Activated naive CD8-positive, alpha-beta T cell treated with anti-CD3 and anti-CD28 coated beads, Interleukin-2, amount 10 ng/mL, durations not matched to agents 7 days and 5 days (primary cell): ENCODE measurements around the gene CRYAA. TPM values are rescaled to one million over a fixed set of nuclear protein-coding genes. Genes with fewer than 3 reads are reported as not detected.

Source experiments
- ATAC-seq: fragments of 150-1000 bp; cut with Tn5 transposase; one replicate; pipeline ENCODE4 v1.10.0; 2021; ENCODE audit warnings: low read depth, moderate library complexity
- POLR2A ChIA-PET: fragments of 350-600 bp; sonication (Branson Sonifier 250); formaldehyde crosslinking; loops from one replicate; lab custom pipeline; 2021; ENCODE audit warnings: antibody characterized with exemption; lab: Charles Lee
- DNase-seq: peaks from one replicate; pipeline ENCODE4 v3.0.0; 2021
- H3K27ac Mint-ChIP-seq: one replicate; pipeline ENCODE4 v1.8.0; 2022; ENCODE audit warnings: mild to moderate bottlenecking, mixed read lengths
- H3K27me3 Mint-ChIP-seq: one replicate; pipeline ENCODE4 v1.8.0; 2022; ENCODE audit warnings: mild to moderate bottlenecking, moderate library complexity, mixed read lengths
- H3K36me3 Mint-ChIP-seq: one replicate; pipeline ENCODE4 v1.8.0; 2021; ENCODE audit warnings: mild to moderate bottlenecking, mixed read lengths
- H3K4me1 Mint-ChIP-seq: one replicate; pipeline ENCODE4 v1.8.0; 2021; ENCODE audit warnings: mixed read lengths
- H3K4me3 Mint-ChIP-seq: one replicate; pipeline ENCODE4 v1.8.0; 2022; ENCODE audit warnings: mild to moderate bottlenecking, moderate library complexity, mixed read lengths
- H3K9me3 Mint-ChIP-seq: one replicate; pipeline ENCODE4 v1.8.0; 2021; ENCODE audit warnings: mixed read lengths
- total RNA-seq, 2 experiments: library from RNA; stranded (reverse); gene quantifications; one replicate each; pipeline ENCODE4 v1.2.3, GENCODE V29; 2021

The CRYAA gene
- total RNA-seq, 2 experiments from 2014 or later: not detected

DNA sequence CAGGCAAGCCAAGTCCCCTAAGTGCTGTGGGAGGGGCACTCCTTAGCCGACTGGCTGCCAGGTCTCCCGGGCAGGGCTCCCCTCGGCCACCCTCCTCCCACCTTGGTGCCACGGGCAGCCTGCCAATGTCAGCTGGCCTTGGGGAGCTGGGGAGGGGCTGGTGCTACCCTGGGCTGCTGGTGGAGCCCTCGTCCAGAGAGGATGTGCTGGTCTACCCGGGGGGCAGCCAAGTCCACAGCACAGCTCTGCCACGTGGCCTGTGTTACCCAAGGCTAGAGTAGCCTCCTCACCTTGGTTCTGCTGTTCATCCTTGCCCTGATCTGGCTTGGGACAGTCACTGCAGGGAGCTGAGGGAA, 42.9 kb downstream of the CRYAA start:
- H3K27ac Mint-ChIP-seq: no peak overlapping the region
- no peaks in the 10 kb centered on the region for H3K4me1 Mint-ChIP-seq
- ATAC-seq: no peak

More for the DNA sequence above, 42.9 kb downstream of the CRYAA start:
- no peak overlapping the region for H3K4me3 Mint-ChIP-seq
- peak; percentile 22 for DNase-seq
- no peaks in the 10 kb centered on the region for H3K36me3 Mint-ChIP-seq
- POLR2A ChIA-PET: no interaction called here
- no peaks in the 10 kb centered on the region for H3K9me3 Mint-ChIP-seq
- peaks cover 6% of the 10 kb centered on the region for H3K27me3 Mint-ChIP-seq

Other genes starting within 250 kb of the CRYAA start
- under 1 TPM; 0.20 to 0.55 TPM for gene ERVH48-1, start 243.4 kb upstream of the CRYAA start, total RNA-seq
- 10 to 100 TPM; 21.3 to 23.2 TPM for gene PKNOX1, start 194.4 kb upstream of the CRYAA start, total RNA-seq
- gene CBS, start 93.2 kb upstream of the CRYAA start, total RNA-seq: 10 to 100 TPM; 13.7 to 14.3 TPM
- gene U2AF1, start 61.4 kb upstream of the CRYAA start, total RNA-seq: 10 to 100 TPM; 19.2 to 22.4 TPM